Natural killer cell (primary cell): ENCODE data around the gene EPHX1. TPM values are rescaled to one million over a fixed set of nuclear protein-coding genes. Genes with fewer than 3 reads are reported as not detected.

Source experiments
- ATAC-seq, 3 donors: fragments of 150-1000 bp in 2 of 3; fragments of 200-7000 bp in 1 of 3; cut with Tn5 transposase; 1 replicate in 1 of 3; 2 replicates in 2 of 3; pipeline ENCODE4 v1.10.0; 2021; ENCODE audit warnings: mild to moderate bottlenecking in 2 of 3, moderate library complexity in 2 of 3
- DNase-seq, 2 donors: peaks; one replicate each; pipeline versions ENCODE4 v3.0.0 to v3.0.0-alpha.2; 2013 to 2021; ENCODE audit warnings: mixed read lengths in 1 of 2
- H3K27ac ChIP-seq: one replicate; pipeline ENCODE4 v1.5.1; 2013; ENCODE audit warnings: mild to moderate bottlenecking, low read length
- H3K27me3 ChIP-seq: one replicate; pipeline ENCODE4 v1.6.1; 2013; ENCODE audit warnings: low read length; ENCODE audit not compliant: control insufficient read depth, insufficient read depth
- H3K36me3 ChIP-seq: one replicate; pipeline ENCODE4 v1.6.1; 2013; ENCODE audit warnings: low read length; ENCODE audit not compliant: control insufficient read depth, insufficient read depth
- H3K4me1 ChIP-seq: one replicate; pipeline ENCODE4 v1.6.1; 2013; ENCODE audit warnings: low read length; ENCODE audit not compliant: control insufficient read depth, insufficient read depth
- H3K4me3 ChIP-seq: one replicate; pipeline ENCODE4 v1.5.1; 2013; ENCODE audit warnings: low read length
- H3K9me3 ChIP-seq: one replicate; pipeline ENCODE4 v1.6.1; 2013; ENCODE audit warnings: low read length; ENCODE audit not compliant: control insufficient read depth, insufficient read depth
- H3K27ac Mint-ChIP-seq, 2 donors: one replicate each; pipeline ENCODE4 v1.8.0; 2022; ENCODE audit warnings: mild to moderate bottlenecking in 2 of 2, mixed read lengths in 2 of 2, moderate library complexity in 1 of 2
- H3K27me3 Mint-ChIP-seq, 2 donors: one replicate each; pipeline ENCODE4 v1.8.0; 2022; ENCODE audit warnings: low read depth in 2 of 2, mixed read lengths in 2 of 2
- H3K36me3 Mint-ChIP-seq: one replicate; pipeline ENCODE4 v1.8.0; 2022; ENCODE audit warnings: mixed read lengths
- H3K4me1 Mint-ChIP-seq, 2 donors: one replicate each; pipeline ENCODE4 v1.8.0; 2022; ENCODE audit warnings: mixed read lengths in 2 of 2
- H3K4me3 Mint-ChIP-seq: one replicate; pipeline ENCODE4 v1.8.0; 2022; ENCODE audit warnings: mild to moderate bottlenecking, moderate library complexity, mixed read lengths
- H3K9me3 Mint-ChIP-seq, 2 donors: one replicate each; pipeline ENCODE4 v1.8.0; 2022; ENCODE audit warnings: mixed read lengths in 2 of 2
- CTCF ChIP-seq: fragments of 200-600 bp; IDR thresholded peaks from one replicate; pipeline ENCODE4 v1.8.0; 2022; ENCODE audit warnings: antibody characterized with exemption
- WGBS: methylation state at CpG from one replicate; pipeline ENCODE4 v1.1.7; 2013; ENCODE audit warnings: missing lambda C conversion rate; ENCODE audit not compliant: insufficient coverage; 5-methylcytosine and 5-hydroxymethylcytosine counted together
- intact Hi-C: fragments of 100-400 bp; cut with micrococcal nuclease; formaldehyde crosslinking; loops from one replicate; pipeline ENCODE4 v1.14.2; 2022
- total RNA-seq, 4 donors: library from RNA; stranded (reverse); fragments of 120-200 nt in 1 of 4; gene quantifications; one replicate each; pipeline versions ENCODE4 v1.2.3 to v1.2.4, GENCODE V29; 2013 to 2022

Gene EPHX1
- total RNA-seq, 3 donors from 2014 or later (not counting 1 experiment from before 2014, with no cell fraction given) = 1.1 to 2.3 (median 1.5) TPM

- Mint-ChIP-seq H3K36me3 (no peaks in the 10 kb centered on the region), H3K27me3 (no peaks in the 10 kb centered on the region), H3K9me3 (no peaks in the 10 kb centered on the region), H3K4me3 (no peak overlapping the region), H3K27ac (peak overlapping the region; percentile 6 to 62), H3K4me1 (peaks cover 36 to 69% of the 10 kb centered on the region in 2 donors)
- Histone ChIP-seq H3K4me3 (no peak overlapping the region), H3K36me3 (peaks cover 44% of the 10 kb centered on the region), H3K27ac (no peak overlapping the region), H3K9me3 (no peaks in the 10 kb centered on the region), H3K4me1 (peaks cover 88% of the 10 kb centered on the region), H3K27me3 (no peaks in the 10 kb centered on the region)
- no peak for TF ChIP-seq CTCF
- intact Hi-C loops = no loop called here
- DNase-seq (no peak), ATAC-seq (no peak)
- 91% methylated on average over 12 of the region's 12 CpGs for WGBS
Measured at GRCh38 chr1:225876900-225877510, 67.1 kb downstream of the EPHX1 start.

GRCh38 chr1:225877580-225877979 is 67.7 kb downstream of the EPHX1 start:
- Mint-ChIP-seq H3K4me1 (peaks cover 34 to 67% of the 10 kb centered on the region in 2 donors), H3K9me3 (no peaks in the 10 kb centered on the region), H3K27ac (peak overlapping the region; percentile 6 to 62), H3K36me3 (no peaks in the 10 kb centered on the region), H3K4me3 (no peak overlapping the region), H3K27me3 (no peaks in the 10 kb centered on the region)
- ATAC-seq (no peak), DNase-seq (peak in 1 of 2 donors; percentile 65)
- intact Hi-C loops = no loop called here
- peaks cover 86% of the 10 kb centered on the region for H3K4me1 ChIP-seq
- no peak overlapping the region for H3K4me3 ChIP-seq
- H3K9me3 ChIP-seq = no peaks in the 10 kb centered on the region
- H3K27me3 ChIP-seq = no peaks in the 10 kb centered on the region
- no peak overlapping the region for H3K27ac ChIP-seq
- WGBS = 85% methylated on average over 10 of the region's 10 CpGs
- no peak for TF ChIP-seq CTCF
- H3K36me3 ChIP-seq = peaks cover 44% of the 10 kb centered on the region

- WGBS = 90% methylated on average over 3 of the region's 4 CpGs
- H3K27me3 Mint-ChIP-seq = no peaks in the 10 kb centered on the region
- no peak for TF ChIP-seq CTCF
- ATAC-seq = no peak
- Histone ChIP-seq H3K36me3 (peaks cover 38% of the 10 kb centered on the region), H3K27me3 (no peaks in the 10 kb centered on the region), H3K9me3 (no peaks in the 10 kb centered on the region), H3K4me3 (no peak overlapping the region), H3K4me1 (peaks cover 85% of the 10 kb centered on the region), H3K27ac (no peak overlapping the region)
- DNase-seq = no peak
- H3K4me1 Mint-ChIP-seq = peaks cover 36 to 66% of the 10 kb centered on the region in 2 donors
- no peaks in the 10 kb centered on the region for H3K36me3 Mint-ChIP-seq
- H3K9me3 Mint-ChIP-seq = no peaks in the 10 kb centered on the region
- no peak overlapping the region for H3K4me3 Mint-ChIP-seq
- peak overlapping the region; percentile 72 to 83 for H3K27ac Mint-ChIP-seq
- intact Hi-C loops = no loop called here
Measured at GRCh38 chr1:225878282-225878681, 68.4 kb downstream of the EPHX1 start.
